H9 (cell line): Measurements from ENCODE around the gene EFNA1. TPM values are rescaled to one million over a fixed set of nuclear protein-coding genes. Genes with fewer than 3 reads are reported as not detected.

ENCODE experiments used
- DNase-seq: peaks from one replicate; pipeline ENCODE4 v3.0.0-alpha.2; 2017
- H2AFZ ChIP-seq: one replicate; pipeline ENCODE4 v1.6.1; 2013; ENCODE audit warnings: mild to moderate bottlenecking, low read length, control low read depth, moderate library complexity
- H2AK5ac ChIP-seq: 2 replicates; pipeline ENCODE4 v1.6.1; 2013; ENCODE audit warnings: low read length, control low read depth, mixed read lengths; ENCODE audit not compliant: insufficient read length
- H2BK120ac ChIP-seq: one replicate; pipeline ENCODE4 v1.6.1; 2013; ENCODE audit warnings: low read depth, mild to moderate bottlenecking, low read length, control low read depth, inconsistent platforms; ENCODE audit not compliant: poor library complexity, severe bottlenecking
- H2BK12ac ChIP-seq: 2 replicates; pipeline ENCODE4 v1.6.1; 2013; ENCODE audit warnings: low read length, control low read depth, mixed read lengths, low read depth; ENCODE audit not compliant: insufficient read length
- H2BK15ac ChIP-seq: 2 replicates; pipeline ENCODE4 v1.6.1; 2013; ENCODE audit warnings: low read depth, low read length, control low read depth
- H2BK20ac ChIP-seq: one replicate; pipeline ENCODE4 v1.6.1; 2013; ENCODE audit warnings: low read depth, mild to moderate bottlenecking, low read length, control low read depth, inconsistent platforms; ENCODE audit not compliant: poor library complexity, severe bottlenecking
- H2BK5ac ChIP-seq: 2 replicates; pipeline ENCODE4 v1.6.1; 2013; ENCODE audit warnings: low read length, control low read depth, mixed read lengths; ENCODE audit not compliant: insufficient read length
- H3K14ac ChIP-seq: 2 replicates; pipeline ENCODE4 v1.6.1; 2013; ENCODE audit warnings: low read length, control low read depth; ENCODE audit not compliant: insufficient read depth
- H3K18ac ChIP-seq: 2 replicates; pipeline ENCODE4 v1.6.1; 2013; ENCODE audit warnings: low read depth, mild to moderate bottlenecking, mixed read lengths, low read length, control low read depth; ENCODE audit not compliant: insufficient read length
- H3K23ac ChIP-seq: 2 replicates; pipeline ENCODE4 v1.6.1; 2013; ENCODE audit warnings: low read length, control low read depth, mixed read lengths, low read depth; ENCODE audit not compliant: insufficient read length
- H3K23me2 ChIP-seq: 2 replicates; pipeline ENCODE4 v1.6.1; 2013; ENCODE audit warnings: low read depth, mild to moderate bottlenecking, mixed read lengths, low read length, control low read depth; ENCODE audit not compliant: insufficient read length, poor library complexity, severe bottlenecking
- H3K27ac ChIP-seq: 2 replicates; pipeline ENCODE4 v1.5.1; 2013; ENCODE audit warnings: low read length, control low read depth, mixed read lengths, low read depth; ENCODE audit not compliant: insufficient read length
- H3K27me3 ChIP-seq: 2 replicates; pipeline ENCODE4 v1.6.1; 2013; ENCODE audit warnings: low read length, control low read depth, inconsistent platforms; ENCODE audit not compliant: insufficient read depth
- H3K4ac ChIP-seq: 2 replicates; pipeline ENCODE4 v1.6.1; 2013; ENCODE audit warnings: low read depth, mild to moderate bottlenecking, control low read depth, inconsistent platforms, low read length, moderate library complexity
- H3K4me1 ChIP-seq: 2 replicates; pipeline ENCODE4 v1.6.1; 2013; ENCODE audit warnings: low read length, control low read depth, inconsistent platforms; ENCODE audit not compliant: insufficient read depth
- H3K4me2 ChIP-seq: 2 replicates; pipeline ENCODE4 v1.6.1; 2013; ENCODE audit warnings: low read length, control low read depth, mixed read lengths; ENCODE audit not compliant: insufficient read length, insufficient read depth
- H3K56ac ChIP-seq: 2 replicates; pipeline ENCODE4 v1.6.1; 2013; ENCODE audit warnings: low read depth, mild to moderate bottlenecking, mixed read lengths, low read length, control low read depth; ENCODE audit not compliant: insufficient read length
- H3K79me1 ChIP-seq: 2 replicates; pipeline ENCODE4 v1.6.1; 2013; ENCODE audit warnings: low read depth, mild to moderate bottlenecking, moderate library complexity, low read length, control low read depth, inconsistent platforms; ENCODE audit not compliant: insufficient read depth, poor library complexity, severe bottlenecking
- H3K79me2 ChIP-seq: 2 replicates; pipeline ENCODE4 v1.6.1; 2013; ENCODE audit warnings: low read length, control low read depth, inconsistent platforms; ENCODE audit not compliant: insufficient read depth
- H3K9ac ChIP-seq: 2 replicates; pipeline ENCODE4 v1.6.1; 2013; ENCODE audit warnings: low read length, control low read depth, mixed read lengths; ENCODE audit not compliant: insufficient read length; ENCODE audit errors: extremely low read depth
- H3K9me3 ChIP-seq: one replicate; pipeline ENCODE4 v1.6.1; 2013; ENCODE audit warnings: low read depth, low read length, inconsistent platforms; ENCODE audit not compliant: control insufficient read depth
- H3T11ph ChIP-seq: one replicate; pipeline ENCODE4 v1.6.1; 2013; ENCODE audit warnings: mild to moderate bottlenecking, low read length, control low read depth, inconsistent platforms
- H4K20me1 ChIP-seq: one replicate; pipeline ENCODE4 v1.6.1; 2013; ENCODE audit not compliant: control insufficient read depth, insufficient read length, insufficient read depth
- H4K5ac ChIP-seq: 2 replicates; pipeline ENCODE4 v1.6.1; 2013; ENCODE audit warnings: low read depth, mild to moderate bottlenecking, mixed read lengths, low read length, control low read depth; ENCODE audit not compliant: insufficient read length
- H4K8ac ChIP-seq: replicated peaks from 2 replicates; pipeline ENCODE4 v1.6.1; 2013; ENCODE audit warnings: low read length, control low read depth, mixed read lengths, low read depth; ENCODE audit not compliant: insufficient read length
- H4K91ac ChIP-seq: 2 replicates; pipeline ENCODE4 v1.6.1; 2013; ENCODE audit warnings: low read depth, mild to moderate bottlenecking, moderate library complexity, mixed read lengths, low read length, control low read depth; ENCODE audit not compliant: insufficient read length
- H3K27ac Mint-ChIP-seq, 3 experiments: 2 replicates in 2 of 3; 3 replicates in 1 of 3; pipeline ENCODE4 v1.8.0; 2020 to 2021; ENCODE audit warnings: mixed read lengths in 3 of 3, mild to moderate bottlenecking in 1 of 3, moderate library complexity in 1 of 3
- H3K27me3 Mint-ChIP-seq: 2 replicates; pipeline ENCODE4 v1.8.0; 2021; ENCODE audit warnings: low read depth, mild to moderate bottlenecking, moderate library complexity, mixed read lengths
- H3K36me3 Mint-ChIP-seq, 3 experiments: 2 replicates in 2 of 3; 3 replicates in 1 of 3; pipeline ENCODE4 v1.8.0; 2020 to 2021; ENCODE audit warnings: low read depth in 3 of 3, mixed read lengths in 3 of 3; ENCODE audit not compliant: insufficient read depth in 1 of 3
- H3K4me1 Mint-ChIP-seq, 2 experiments: 2 replicates each; pipeline ENCODE4 v1.8.0; 2020; ENCODE audit warnings: mixed read lengths in 2 of 2
- H3K4me3 Mint-ChIP-seq, 2 experiments: 2 replicates in 1 of 2; 3 replicates in 1 of 2; pipeline ENCODE4 v1.8.0; 2020 to 2021; ENCODE audit warnings: mild to moderate bottlenecking in 2 of 2, mixed read lengths in 2 of 2, moderate library complexity in 1 of 2
- H3K9me3 Mint-ChIP-seq, 2 experiments: 2 replicates in 1 of 2; 3 replicates in 1 of 2; pipeline ENCODE4 v1.8.0; 2020; ENCODE audit warnings: mild to moderate bottlenecking in 2 of 2, mixed read lengths in 2 of 2, moderate library complexity in 1 of 2
- CTCF ChIP-seq: fragments of 200-600 bp; sonication (generic); conservative IDR thresholded peaks from 3 replicates; pipeline ENCODE4 v1.8.0; 2021; ENCODE audit warnings: antibody characterized with exemption, mild to moderate bottlenecking
- WGBS: extraction: QIAGEN DNeasy Blood & Tissue Kit; methylation state at CpG from one replicate; pipeline ENCODE4 v1.1.7; 2013; ENCODE audit warnings: missing lambda C conversion rate, low lambda C conversion rate, mixed read lengths; ENCODE audit not compliant: insufficient read length; ENCODE audit errors: extremely low coverage; 5-methylcytosine and 5-hydroxymethylcytosine counted together
- total RNA-seq: library from RNA; stranded (reverse); gene quantifications from 2 replicates; pipeline ENCODE4 v1.2.1, GENCODE V29; 2021

Gene EFNA1
- total RNA-seq, 1 experiment from 2014 or later = 1.4 TPM

- Histone ChIP-seq H4K91ac (no peak overlapping the region), H3K18ac (no peak overlapping the region), H3K23ac (no peak overlapping the region), H3K79me1 (no peaks in the 10 kb centered on the region), H3K79me2 (0 out of 2 replicates have a peak, but pooled peaks cover 3% of the 10 kb centered on the region), H4K5ac (no peak overlapping the region), H3K56ac (no peak overlapping the region), H3K4me2 (peak overlapping the region; percentile 97), H4K20me1 (no peaks in the 10 kb centered on the region), H3K27ac (no peak overlapping the region), H3K4me1 (no peaks in the 10 kb centered on the region), H3K23me2 (peaks cover 22% of the 10 kb centered on the region), H2AK5ac (no peak overlapping the region), H3K14ac (no peak overlapping the region; the same call in 1 of the 2 replicates), H3K9me3 (no peaks in the 10 kb centered on the region), H4K8ac (no peak overlapping the region), H2AFZ (no peak overlapping the region), H2BK5ac (no peak overlapping the region), H2BK120ac (no peak overlapping the region), H2BK15ac (no peak overlapping the region), H2BK20ac (no peak overlapping the region), H2BK12ac (no peak overlapping the region), H3K9ac (peak overlapping the region; percentile 56), H3K27me3 (no peaks in the 10 kb centered on the region), H3K4ac (no peak overlapping the region), H3T11ph (no peak overlapping the region)
- peaks cover 23% of the 10 kb centered on the region for H3K27me3 Mint-ChIP-seq
- no peak for TF ChIP-seq CTCF
- peak; percentile 76 for DNase-seq
- H3K27ac Mint-ChIP-seq = peak overlapping the region; percentile 94 to 98 (median 98)
- H3K36me3 Mint-ChIP-seq = peaks cover 16 to 28% (median 19%) of the 10 kb centered on the region in 3 experiments
- no CpG with 5 or more reads among the region's 18 CpGs for WGBS
- H3K4me3 Mint-ChIP-seq = peak overlapping the region; percentile 93
- no peaks in the 10 kb centered on the region for H3K9me3 Mint-ChIP-seq
- H3K4me1 Mint-ChIP-seq = peaks cover 30 to 31% of the 10 kb centered on the region in 2 experiments
These were observed 7.3 kb downstream of the EFNA1 start for GRCh38 chr1:155134880-155135414.
